DND-41 (cell line): ENCODE data around the gene TWIST2.

ENCODE experiments used
- ATAC-seq: fragments of 200-7000 bp; cut with Tn5 transposase; 3 replicates; pipeline ENCODE4 v1.9.1; 2021; ENCODE audit warnings: low read depth; ENCODE audit not compliant: insufficient read depth
- DNase-seq: peaks from one replicate; pipeline ENCODE4 v3.0.0-alpha.2; 2020
- H2AFZ ChIP-seq: 2 replicates; pipeline ENCODE4 v1.6.0; 2012; ENCODE audit warnings: low read depth, low read length
- H3K27ac ChIP-seq: 2 replicates; pipeline ENCODE4 v1.5.1; 2012; ENCODE audit warnings: low read length, inconsistent platforms
- H3K27me3 ChIP-seq: fragments of 200-600 bp; sonication (generic); 2 replicates; pipeline ENCODE4 v1.6.0; 2012; ENCODE audit warnings: low read length, mild to moderate bottlenecking, inconsistent platforms; ENCODE audit not compliant: insufficient read depth, poor library complexity
- H3K36me3 ChIP-seq: 2 replicates; pipeline ENCODE4 v1.5.1; 2012; ENCODE audit warnings: low read length, inconsistent platforms; ENCODE audit not compliant: insufficient read depth
- H3K4me1 ChIP-seq: 2 replicates; pipeline ENCODE4 v1.5.1; 2012; ENCODE audit warnings: mild to moderate bottlenecking, low read length; ENCODE audit not compliant: insufficient read depth
- H3K4me2 ChIP-seq: 2 replicates; pipeline ENCODE4 v1.6.0; 2012; ENCODE audit warnings: mild to moderate bottlenecking, moderate library complexity, low read length, inconsistent platforms; ENCODE audit not compliant: insufficient read depth
- H3K4me3 ChIP-seq, 2 experiments: fragments of 200-600 bp in 1 of 2; shearing (Covaris generic) in 1 of 2; 2 replicates each; pipeline ENCODE4 v1.5.1; 2012 to 2016; ENCODE audit warnings: inconsistent platforms in 2 of 2, low read length in 2 of 2, mild to moderate bottlenecking in 2 of 2, low read depth in 1 of 2, moderate library complexity in 1 of 2
- H3K79me2 ChIP-seq: 2 replicates; pipeline ENCODE4 v1.6.0; 2012; ENCODE audit warnings: low read length, inconsistent platforms; ENCODE audit not compliant: insufficient read depth
- H3K9ac ChIP-seq: 2 replicates; pipeline ENCODE4 v1.6.0; 2012; ENCODE audit warnings: low read depth, mild to moderate bottlenecking, inconsistent platforms, low read length, moderate library complexity
- H3K9me3 ChIP-seq: 2 replicates; pipeline ENCODE4 v1.5.1; 2012; ENCODE audit warnings: low read length, moderate library complexity, mild to moderate bottlenecking, inconsistent platforms; ENCODE audit not compliant: insufficient read depth, severe bottlenecking
- H4K20me1 ChIP-seq: 2 replicates; pipeline ENCODE4 v1.6.0; 2012; ENCODE audit warnings: low read length; ENCODE audit not compliant: insufficient read depth
- EZH2 ChIP-seq: IDR thresholded peaks from 3 replicates; pipeline ENCODE4 v1.6.1; 2012; ENCODE audit warnings: borderline replicate concordance, low read depth, mild to moderate bottlenecking, moderate library complexity, low read length, inconsistent platforms; ENCODE audit not compliant: severe bottlenecking
- TF ChIP-seq, protein P1 (sequence below): IDR thresholded peaks from 2 replicates; pipeline ENCODE4 v1.5.1; 2012; ENCODE audit warnings: borderline replicate concordance, low read length, moderate library complexity, mild to moderate bottlenecking; ENCODE audit not compliant: poor library complexity, severe bottlenecking; ENCODE audit errors: extremely low read depth

TWIST2 gene

GRCh38 chr2:238890618-238891456 is 43.0 kb downstream of the TWIST2 start:
- H3K36me3 ChIP-seq: no peaks in the 10 kb centered on the region
- H3K4me1 ChIP-seq: no peaks in the 10 kb centered on the region
- H3K79me2 ChIP-seq: no peaks in the 10 kb centered on the region
- no peaks in the 10 kb centered on the region for H3K9me3 ChIP-seq
- DNase-seq: no peak
- H4K20me1 ChIP-seq: no peaks in the 10 kb centered on the region; the same call in 1 of the 2 replicates
- H2AFZ ChIP-seq: no peak overlapping the region
- H3K4me3 ChIP-seq: no peak overlapping the region
- H3K4me2 ChIP-seq: no peak overlapping the region
- H3K27ac ChIP-seq: no peak overlapping the region
- H3K9ac ChIP-seq: no peak overlapping the region
- H3K27me3 ChIP-seq: peaks cover 23% of the 10 kb centered on the region
- ATAC-seq: no peak
- TF ChIP-seq, protein P1, sequence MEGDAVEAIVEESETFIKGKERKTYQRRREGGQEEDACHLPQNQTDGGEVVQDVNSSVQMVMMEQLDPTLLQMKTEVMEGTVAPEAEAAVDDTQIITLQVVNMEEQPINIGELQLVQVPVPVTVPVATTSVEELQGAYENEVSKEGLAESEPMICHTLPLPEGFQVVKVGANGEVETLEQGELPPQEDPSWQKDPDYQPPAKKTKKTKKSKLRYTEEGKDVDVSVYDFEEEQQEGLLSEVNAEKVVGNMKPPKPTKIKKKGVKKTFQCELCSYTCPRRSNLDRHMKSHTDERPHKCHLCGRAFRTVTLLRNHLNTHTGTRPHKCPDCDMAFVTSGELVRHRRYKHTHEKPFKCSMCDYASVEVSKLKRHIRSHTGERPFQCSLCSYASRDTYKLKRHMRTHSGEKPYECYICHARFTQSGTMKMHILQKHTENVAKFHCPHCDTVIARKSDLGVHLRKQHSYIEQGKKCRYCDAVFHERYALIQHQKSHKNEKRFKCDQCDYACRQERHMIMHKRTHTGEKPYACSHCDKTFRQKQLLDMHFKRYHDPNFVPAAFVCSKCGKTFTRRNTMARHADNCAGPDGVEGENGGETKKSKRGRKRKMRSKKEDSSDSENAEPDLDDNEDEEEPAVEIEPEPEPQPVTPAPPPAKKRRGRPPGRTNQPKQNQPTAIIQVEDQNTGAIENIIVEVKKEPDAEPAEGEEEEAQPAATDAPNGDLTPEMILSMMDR: no peak
- no peak for TF ChIP-seq EZH2

DNA sequence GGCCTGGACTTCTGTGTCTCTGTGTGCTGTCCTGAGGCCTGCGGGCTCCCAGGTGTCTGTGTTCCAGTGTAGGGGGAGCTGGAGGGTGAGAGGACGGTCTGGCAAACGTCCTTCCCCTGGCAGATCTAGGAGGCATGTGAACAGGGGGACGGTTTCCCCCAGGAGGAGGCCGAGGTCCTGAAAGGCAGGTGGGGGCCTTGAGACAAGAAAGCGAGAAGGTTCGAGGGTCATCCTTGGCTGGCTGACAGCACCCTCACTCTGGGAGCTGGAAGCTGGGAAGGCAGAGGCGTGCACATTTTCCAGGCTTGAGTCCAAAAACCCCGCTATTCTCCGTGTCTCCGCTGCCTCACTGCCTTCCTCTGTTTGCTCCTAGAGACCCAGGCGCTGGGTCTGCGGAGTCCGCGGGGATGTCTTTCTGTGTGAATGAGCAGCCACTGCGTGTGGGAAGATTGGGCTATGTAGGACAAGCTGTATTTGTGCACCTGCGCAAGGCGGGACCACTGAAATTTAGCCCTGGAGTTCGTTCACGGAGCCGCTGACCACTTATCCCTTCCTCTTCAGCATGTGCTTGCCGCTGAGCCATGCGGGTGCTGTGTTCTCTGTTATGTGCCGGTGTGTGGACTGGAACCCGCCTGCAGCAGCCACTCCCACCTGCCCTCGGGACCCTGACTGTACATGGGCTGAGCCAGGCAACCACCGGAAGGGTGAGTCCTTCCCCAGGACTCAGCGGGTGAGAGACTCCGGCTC is 43.7 kb downstream of the TWIST2 start:
- Histone ChIP-seq H3K27me3 (peaks cover 23% of the 10 kb centered on the region), H3K4me2 (no peak overlapping the region), H3K9me3 (no peaks in the 10 kb centered on the region), H2AFZ (no peak overlapping the region), H3K79me2 (no peaks in the 10 kb centered on the region), H3K9ac (no peak overlapping the region), H4K20me1 (no peaks in the 10 kb centered on the region; the same call in 1 of the 2 replicates), H3K4me1 (no peaks in the 10 kb centered on the region), H3K36me3 (no peaks in the 10 kb centered on the region), H3K4me3 (no peak overlapping the region), H3K27ac (no peak overlapping the region)
- DNase-seq (no peak), ATAC-seq (no peak)
- no peak for TF ChIP-seq EZH2
- TF ChIP-seq, protein P1: no peak

DNA sequence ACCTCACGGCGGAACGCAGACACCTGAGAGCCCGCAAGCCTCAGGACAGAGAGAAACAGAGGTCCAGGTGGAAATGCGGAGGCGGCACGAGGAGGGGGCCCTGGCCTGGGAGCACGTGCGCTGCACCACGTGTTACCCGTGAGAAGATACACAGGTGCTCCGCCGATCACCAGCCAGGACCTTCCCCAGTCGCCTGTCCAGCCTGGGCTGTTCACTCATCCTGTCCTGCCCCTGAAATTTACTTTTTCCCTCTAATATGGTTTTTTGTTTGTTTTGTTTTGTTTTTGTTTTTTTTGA is 44.3 kb downstream of the TWIST2 start:
- Histone ChIP-seq H2AFZ (no peak overlapping the region), H3K4me3 (no peak overlapping the region), H3K27ac (no peak overlapping the region), H3K9me3 (no peaks in the 10 kb centered on the region), H3K36me3 (no peaks in the 10 kb centered on the region), H3K4me2 (no peak overlapping the region), H3K27me3 (peaks cover 24% of the 10 kb centered on the region), H3K79me2 (no peaks in the 10 kb centered on the region), H3K4me1 (no peaks in the 10 kb centered on the region), H4K20me1 (no peaks in the 10 kb centered on the region; the same call in 1 of the 2 replicates), H3K9ac (no peak overlapping the region)
- TF ChIP-seq, protein P1: no peak
- no peak for TF ChIP-seq EZH2
- DNase-seq: no peak
- no peak for ATAC-seq
